Neural progenitor cell (in vitro differentiated cells): ENCODE data around the gene ENPEP. TPM values are rescaled to one million over a fixed set of nuclear protein-coding genes. Genes with fewer than 3 reads are reported as not detected.

Source experiments
- DNase-seq: peaks from one replicate; pipeline ENCODE4 v3.0.0-alpha.2; 2016; ENCODE audit warnings: low spot score
- H2AFZ ChIP-seq: fragments of 200-600 bp; sonication (generic); replicated peaks from 2 replicates; pipeline ENCODE4 v1.6.1; 2016; ENCODE audit warnings: antibody characterized with exemption
- H3F3A ChIP-seq: fragments of 200-600 bp; sonication (generic); 2 replicates; pipeline ENCODE4 v1.6.1; 2016; ENCODE audit warnings: antibody characterized with exemption, low read depth
- H3K27ac ChIP-seq: fragments of 200-600 bp; sonication (generic); 2 replicates; pipeline ENCODE4 v1.5.1; 2016; ENCODE audit warnings: mild to moderate bottlenecking
- H3K27me3 ChIP-seq: fragments of 200-600 bp; sonication (generic); 2 replicates; pipeline ENCODE4 v1.6.1; 2016; ENCODE audit warnings: mild to moderate bottlenecking, moderate library complexity
- H3K36me3 ChIP-seq: fragments of 200-600 bp; sonication (generic); 2 replicates; pipeline ENCODE4 v1.5.1; 2016
- H3K4me1 ChIP-seq: fragments of 200-600 bp; sonication (generic); 2 replicates; pipeline ENCODE4 v1.6.1; 2016; ENCODE audit warnings: mixed run types
- H3K4me2 ChIP-seq: fragments of 200-600 bp; sonication (generic); 2 replicates; pipeline ENCODE4 v1.6.1; 2016
- H3K4me3 ChIP-seq: fragments of 200-600 bp; sonication (generic); 2 replicates; pipeline ENCODE4 v1.5.1; 2016
- H3K79me2 ChIP-seq: fragments of 200-600 bp; sonication (generic); 2 replicates; pipeline ENCODE4 v1.6.1; 2016; ENCODE audit warnings: low read depth
- H3K9ac ChIP-seq: fragments of 200-600 bp; sonication (generic); 2 replicates; pipeline ENCODE4 v1.6.1; 2016
- H3K9me3 ChIP-seq: fragments of 200-600 bp; sonication (generic); 2 replicates; pipeline ENCODE4 v1.5.1; 2016; ENCODE audit warnings: low read depth
- H4K20me1 ChIP-seq: fragments of 200-600 bp; sonication (generic); 2 replicates; pipeline ENCODE4 v1.6.1; 2016; ENCODE audit warnings: low read depth
- H3K27ac Mint-ChIP-seq: 3 replicates; pipeline ENCODE4 v1.8.0; 2021; ENCODE audit warnings: mixed read lengths
- H3K27me3 Mint-ChIP-seq: 2 replicates; pipeline ENCODE4 v1.8.0; 2022; ENCODE audit warnings: low read depth, mild to moderate bottlenecking, inconsistent platforms, moderate library complexity, mixed read lengths; ENCODE audit not compliant: insufficient read depth
- H3K36me3 Mint-ChIP-seq: 3 replicates; pipeline ENCODE4 v1.8.0; 2021; ENCODE audit warnings: mixed read lengths
- H3K4me1 Mint-ChIP-seq: 3 replicates; pipeline ENCODE4 v1.8.0; 2021; ENCODE audit warnings: mixed read lengths
- H3K4me3 Mint-ChIP-seq: 3 replicates; pipeline ENCODE4 v1.8.0; 2021; ENCODE audit warnings: mild to moderate bottlenecking, moderate library complexity, mixed read lengths
- H3K9me3 Mint-ChIP-seq: 3 replicates; pipeline ENCODE4 v1.8.0; 2020; ENCODE audit warnings: mixed read lengths
- CTCF ChIP-seq: fragments of 200-600 bp; sonication (generic); IDR thresholded peaks from 2 replicates; pipeline ENCODE4 v1.5.1; 2017; ENCODE audit warnings: antibody characterized with exemption, mild to moderate bottlenecking
- EZH2 ChIP-seq: fragments of 200-600 bp; sonication (generic); IDR thresholded peaks from 2 replicates; pipeline ENCODE4 v1.6.1; 2017; ENCODE audit warnings: antibody characterized with exemption, mild to moderate bottlenecking, moderate library complexity
- EZH2phosphoT487 ChIP-seq: fragments of 200-600 bp; sonication (generic); IDR thresholded peaks from 2 replicates; pipeline ENCODE4 v1.6.1; 2017; ENCODE audit warnings: antibody characterized with exemption
- total RNA-seq: library from RNA; depleted of rRNA; stranded (reverse); fragments of >200 nt; gene quantifications from 2 replicates; pipeline ENCODE4 v1.2.3, GENCODE V29; 2015; ENCODE audit warnings: low replicate concordance

Gene ENPEP
- total RNA-seq, 1 donor from 2014 or later, result 1.5 TPM

GRCh38 chr4:110452546-110452945 lies 23.4 kb upstream of the ENPEP start:
- no peak overlapping the region for H3K4me3 ChIP-seq
- Mint-ChIP-seq H3K4me3 (no peak overlapping the region), H3K27ac (no peak overlapping the region), H3K36me3 (no peaks in the 10 kb centered on the region), H3K27me3 (peaks cover 3% of the 10 kb centered on the region), H3K4me1 (no peaks in the 10 kb centered on the region), H3K9me3 (no peaks in the 10 kb centered on the region)
- H3K9ac ChIP-seq, result no peak overlapping the region
- H3F3A ChIP-seq, result no peaks in the 10 kb centered on the region
- no peaks in the 10 kb centered on the region for H3K4me1 ChIP-seq
- H2AFZ ChIP-seq, result no peak overlapping the region
- no peak for TF ChIP-seq CTCF
- no peak for TF ChIP-seq EZH2
- no peak for TF ChIP-seq EZH2phosphoT487
- DNase-seq, result no peak
- H3K4me2 ChIP-seq, result no peak overlapping the region
- no peak overlapping the region for H3K27ac ChIP-seq
- no peaks in the 10 kb centered on the region for H3K36me3 ChIP-seq
- no peaks in the 10 kb centered on the region for H3K79me2 ChIP-seq
- H3K27me3 ChIP-seq, result no peaks in the 10 kb centered on the region
- H4K20me1 ChIP-seq, result no peaks in the 10 kb centered on the region
- H3K9me3 ChIP-seq, result no peaks in the 10 kb centered on the region

- H4K20me1 ChIP-seq, result no peaks in the 10 kb centered on the region
- TF ChIP-seq EZH2 (no peak), CTCF (no peak), EZH2phosphoT487 (no peak)
- H3K27ac Mint-ChIP-seq, result no peak overlapping the region
- H3K36me3 Mint-ChIP-seq, result no peaks in the 10 kb centered on the region
- H3K27me3 ChIP-seq, result no peaks in the 10 kb centered on the region
- no peaks in the 10 kb centered on the region for H3K4me1 Mint-ChIP-seq
- no peaks in the 10 kb centered on the region for H3K4me1 ChIP-seq
- no peak overlapping the region for H3K9ac ChIP-seq
- H3K4me2 ChIP-seq, result no peak overlapping the region
- no peaks in the 10 kb centered on the region for H3K9me3 Mint-ChIP-seq
- no peak overlapping the region for H3K4me3 ChIP-seq
- no peaks in the 10 kb centered on the region for H3K9me3 ChIP-seq
- H3K79me2 ChIP-seq, result no peaks in the 10 kb centered on the region
- H2AFZ ChIP-seq, result no peak overlapping the region
- no peaks in the 10 kb centered on the region for H3F3A ChIP-seq
- H3K4me3 Mint-ChIP-seq, result no peak overlapping the region
- peaks cover 3% of the 10 kb centered on the region for H3K27me3 Mint-ChIP-seq
- no peaks in the 10 kb centered on the region for H3K36me3 ChIP-seq
- H3K27ac ChIP-seq, result no peak overlapping the region
- no peak for DNase-seq
These were observed 21.5 kb upstream of the ENPEP start for GRCh38 chr4:110454441-110454840.

GRCh38 chr4:110458494-110459266 lies 17.3 kb upstream of the ENPEP start:
- Histone ChIP-seq H3K36me3 (no peaks in the 10 kb centered on the region), H3K79me2 (no peaks in the 10 kb centered on the region)
- H3K36me3 Mint-ChIP-seq, result no peaks in the 10 kb centered on the region

More at GRCh38 chr4:110458494-110459266, 17.3 kb upstream of the ENPEP start:
- Histone ChIP-seq H3K9ac (no peak overlapping the region), H3K9me3 (no peaks in the 10 kb centered on the region), H4K20me1 (no peaks in the 10 kb centered on the region), H3K4me3 (no peak overlapping the region), H2AFZ (no peak overlapping the region), H3K4me2 (no peak overlapping the region), H3K27me3 (no peaks in the 10 kb centered on the region), H3K4me1 (no peaks in the 10 kb centered on the region), H3K27ac (no peak overlapping the region), H3F3A (no peaks in the 10 kb centered on the region)
- no peak overlapping the region for H3K27ac Mint-ChIP-seq
- no peak overlapping the region for H3K4me3 Mint-ChIP-seq
- H3K27me3 Mint-ChIP-seq, result peaks cover 3% of the 10 kb centered on the region
- no peaks in the 10 kb centered on the region for H3K4me1 Mint-ChIP-seq
- DNase-seq, result no peak
- H3K9me3 Mint-ChIP-seq, result no peaks in the 10 kb centered on the region
- TF ChIP-seq EZH2phosphoT487, result no peak
- no peak for TF ChIP-seq CTCF
- no peak for TF ChIP-seq EZH2
